WTC11 (cell line): Measurements from ENCODE around the gene NDUFB10. TPM values are rescaled to one million over a fixed set of nuclear protein-coding genes. Genes with fewer than 3 reads are reported as not detected.

Source experiments
- ATAC-seq: fragments of 200-7000 bp; cut with Tn5 transposase; 2 replicates; pipeline ENCODE4 v1.10.0; 2021; ENCODE audit warnings: mild to moderate bottlenecking, moderate library complexity
- CTCF ChIA-PET: fragments of 300-600 bp; sonication (Branson Sonifier 250); formaldehyde crosslinking; loops from one replicate; lab custom pipeline; 2021; ENCODE audit warnings: antibody characterized with exemption; lab: Charles Lee
- POLR2A ChIA-PET: fragments of 350-600 bp; sonication (Branson Sonifier 250); formaldehyde crosslinking; loops from one replicate; lab custom pipeline; 2021; ENCODE audit warnings: antibody characterized with exemption; lab: Charles Lee
- DNase-seq: peaks from one replicate; pipeline ENCODE4 v3.0.0; 2021; ENCODE audit warnings: low spot score
- H3K27ac Mint-ChIP-seq: 2 replicates; pipeline ENCODE4 v1.8.0; 2021; ENCODE audit warnings: mixed read lengths
- H3K27me3 Mint-ChIP-seq: 2 replicates; pipeline ENCODE4 v1.8.0; 2021; ENCODE audit warnings: low read depth, mild to moderate bottlenecking, moderate library complexity, mixed read lengths
- H3K36me3 Mint-ChIP-seq: 2 replicates; pipeline ENCODE4 v1.8.0; 2021; ENCODE audit warnings: mixed read lengths
- H3K4me1 Mint-ChIP-seq: 2 replicates; pipeline ENCODE4 v1.8.0; 2022; ENCODE audit warnings: mixed read lengths
- H3K4me3 Mint-ChIP-seq: 2 replicates; pipeline ENCODE4 v1.8.0; 2021; ENCODE audit warnings: mild to moderate bottlenecking, moderate library complexity, mixed read lengths
- H3K9me3 Mint-ChIP-seq: 2 replicates; pipeline ENCODE4 v1.8.0; 2021; ENCODE audit warnings: mixed read lengths
- ARID4B ChIP-seq: sonication (generic); formaldehyde crosslinking; IDR thresholded peaks from 2 replicates; pipeline ENCODE4 v1.8.0; 2023; ENCODE audit warnings: missing genetic modification reagents, mild to moderate bottlenecking, borderline replicate concordance
- ATF2 ChIP-seq: sonication (generic); formaldehyde crosslinking; IDR thresholded peaks from 2 replicates; pipeline ENCODE4 v1.8.1; 2022; ENCODE audit warnings: low read depth, missing genetic modification reagents, borderline replicate concordance
- CREM ChIP-seq: sonication (generic); formaldehyde crosslinking; IDR thresholded peaks from 2 replicates; pipeline ENCODE4 v1.8.1; 2022; ENCODE audit warnings: mild to moderate bottlenecking, missing genetic modification reagents, moderate library complexity
- ELF4 ChIP-seq: sonication (generic); formaldehyde crosslinking; IDR thresholded peaks from 2 replicates; pipeline ENCODE4 v1.8.1; 2022; ENCODE audit warnings: low read depth, mild to moderate bottlenecking, moderate library complexity, missing genetic modification reagents
- ETV6 ChIP-seq: sonication (generic); formaldehyde crosslinking; IDR thresholded peaks from 2 replicates; pipeline ENCODE4 v1.8.1; 2022; ENCODE audit warnings: mild to moderate bottlenecking, missing genetic modification reagents
- FOXP1 ChIP-seq: sonication (generic); formaldehyde crosslinking; IDR thresholded peaks from 2 replicates; pipeline ENCODE4 v1.8.0; 2022; ENCODE audit warnings: missing genetic modification reagents, mild to moderate bottlenecking, moderate library complexity, borderline replicate concordance
- FOXP4 ChIP-seq: sonication (generic); formaldehyde crosslinking; IDR thresholded peaks from 2 replicates; pipeline ENCODE4 v1.8.0; 2022; ENCODE audit warnings: mild to moderate bottlenecking, missing genetic modification reagents
- GTF2I ChIP-seq: fragments of 250-450 bp; sonication (Bioruptor Pico); conservative IDR thresholded peaks from 2 replicates; pipeline ENCODE4 v1.4.0; 2021; ENCODE audit warnings: mild to moderate bottlenecking
- HMGXB4 ChIP-seq: sonication (generic); formaldehyde crosslinking; IDR thresholded peaks from 2 replicates; pipeline ENCODE4 v1.8.1; 2023; ENCODE audit warnings: mild to moderate bottlenecking, moderate library complexity, missing genetic modification reagents
- IRF2 ChIP-seq: sonication (generic); formaldehyde crosslinking; IDR thresholded peaks from 2 replicates; pipeline ENCODE4 v1.8.0; 2022; ENCODE audit warnings: low read depth, missing genetic modification reagents, borderline replicate concordance
- MLX ChIP-seq: sonication (generic); formaldehyde crosslinking; IDR thresholded peaks from 2 replicates; pipeline ENCODE4 v1.8.1; 2023; ENCODE audit warnings: mild to moderate bottlenecking, missing genetic modification reagents, moderate library complexity
- NFATC4 ChIP-seq: fragments of 250-450 bp; sonication (Bioruptor Pico); IDR thresholded peaks from 2 replicates; pipeline ENCODE4 v1.9.0; 2021; ENCODE audit warnings: mild to moderate bottlenecking
- NFE2L1 ChIP-seq: sonication (generic); formaldehyde crosslinking; IDR thresholded peaks from 2 replicates; pipeline ENCODE4 v1.8.1; 2023; ENCODE audit warnings: missing genetic modification reagents
- TEAD4 ChIP-seq: sonication (generic); formaldehyde crosslinking; IDR thresholded peaks from 2 replicates; pipeline ENCODE4 v1.8.0; 2022; ENCODE audit warnings: mild to moderate bottlenecking, missing genetic modification reagents
- TP53 ChIP-seq: sonication (generic); formaldehyde crosslinking; IDR thresholded peaks from 2 replicates; pipeline ENCODE4 v1.8.1; 2023; ENCODE audit warnings: mild to moderate bottlenecking, missing genetic modification reagents
- USF1 ChIP-seq: sonication (generic); formaldehyde crosslinking; IDR thresholded peaks from 2 replicates; pipeline ENCODE4 v1.8.0; 2022; ENCODE audit warnings: mild to moderate bottlenecking, missing genetic modification reagents
- ZBTB21 ChIP-seq: sonication (generic); formaldehyde crosslinking; IDR thresholded peaks from 2 replicates; pipeline ENCODE4 v1.8.1; 2023; ENCODE audit warnings: mild to moderate bottlenecking, missing genetic modification reagents, borderline replicate concordance
- ZMAT4 ChIP-seq: fragments of 250-450 bp; sonication (Bioruptor Pico); IDR thresholded peaks from 2 replicates; pipeline ENCODE4 v1.9.0; 2021; ENCODE audit warnings: mild to moderate bottlenecking
- ZNF396 ChIP-seq: fragments of 250-450 bp; sonication (Bioruptor Pico); IDR thresholded peaks from 2 replicates; pipeline ENCODE4 v1.8.0; 2021; ENCODE audit warnings: mild to moderate bottlenecking, moderate library complexity, borderline replicate concordance
- total RNA-seq: library from RNA; stranded (reverse); gene quantifications from 3 replicates; pipeline ENCODE4 v1.2.3, GENCODE V29; 2021

The NDUFB10 gene
- total RNA-seq, 1 experiment from 2014 or later = 228 TPM

- no peak for ATAC-seq
- no peak for TF ChIP-seq IRF2
- no peak for TF ChIP-seq NFE2L1 (CRISPR knock-in tag)
- no peak for TF ChIP-seq ZNF396
- TF ChIP-seq ZMAT4 = no peak
- no peak for TF ChIP-seq ARID4B (CRISPR knock-in tag)
- no peak for TF ChIP-seq CREM (CRISPR knock-in tag)
- no peak for TF ChIP-seq ETV6
- TF ChIP-seq FOXP4 (CRISPR knock-in tag) = no peak
- TF ChIP-seq MLX = no peak
- no peak for TF ChIP-seq TEAD4 (CRISPR knock-in tag)
- no peak for TF ChIP-seq HMGXB4
- no peak for TF ChIP-seq GTF2I (CRISPR knock-in tag)
- TF ChIP-seq ELF4 = no peak
- TF ChIP-seq ZBTB21 (CRISPR knock-in tag) = no peak
- no peak for TF ChIP-seq FOXP1 (CRISPR knock-in tag)
- TF ChIP-seq USF1 (CRISPR knock-in tag) = no peak
- TF ChIP-seq TP53 (CRISPR knock-in tag) = no peak
- TF ChIP-seq NFATC4 (CRISPR knock-in tag) = no peak
- TF ChIP-seq ATF2 = no peak
- no peak for DNase-seq
- ChIA-PET POLR2A (interaction anchor here (3.0 kb wide), 1 partner anchor 14 kb away, joined by 13 read pairs; no protein-coding TSS in a partner anchor), CTCF (interaction anchor here (0.6 to 3.9 kb wide), 6 partner anchors 8 to 140 kb away, joined by 3 to 82 read pairs (median 23); partner anchors contain the start of gene NPW)
- no peak overlapping the region; the same call in 1 of the 2 replicates for H3K4me3 Mint-ChIP-seq
- no peaks in the 10 kb centered on the region for H3K9me3 Mint-ChIP-seq
- peaks cover 39% of the 10 kb centered on the region for H3K4me1 Mint-ChIP-seq
- peak overlapping the region; percentile 89 for H3K27ac Mint-ChIP-seq
- no peaks in the 10 kb centered on the region for H3K27me3 Mint-ChIP-seq
- peaks cover 14% of the 10 kb centered on the region for H3K36me3 Mint-ChIP-seq
These were observed 47.0 kb downstream of the NDUFB10 start for GRCh38 chr16:2006317-2006716.
